ENCODE data around the gene PTPRT. TPM values are rescaled to one million over a fixed set of nuclear protein-coding genes. Genes with fewer than 3 reads are reported as not detected.

The PTPRT gene
- polyA plus RNA-seq, 1 of the 3 experiments (the other 2 are of a cell fraction), result not detected

DNA sequence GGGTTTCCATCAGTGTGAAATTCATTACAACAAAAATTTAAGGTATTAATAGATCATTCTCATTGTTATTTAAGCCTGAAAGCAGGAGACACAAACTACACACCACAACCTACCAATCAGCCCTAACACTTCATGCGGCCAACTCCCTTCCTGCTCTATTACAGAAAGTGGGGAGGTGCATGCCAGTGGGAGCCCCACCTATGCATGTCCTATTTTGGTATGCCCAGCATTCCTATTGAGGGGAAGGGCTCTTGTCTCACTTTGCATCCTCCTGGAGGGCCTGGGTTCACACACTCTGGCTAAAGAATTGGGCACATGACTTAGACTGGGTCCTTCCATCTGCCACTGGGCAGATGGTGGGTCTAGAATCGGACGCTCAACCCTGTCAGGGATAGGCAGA is 450.0 kb downstream of the PTPRT start:
- Histone ChIP-seq H3F3A (replicated peaks; ENCODE audit: insufficient read depth) (no peaks in the 10 kb centered on the region), H3K36me3 (replicated peaks in 1 of 2; ENCODE audit: control insufficient read depth in 1 of 2, insufficient read depth in 2 of 2, low read length in 1 of 2) (no peaks in the 10 kb centered on the region), H3K4me1 (ENCODE audit: control insufficient read depth in 1 of 2, insufficient read depth in 2 of 2, low read depth in 1 of 2, low read length in 1 of 2) (peaks cover 0 to 3% of the 10 kb centered on the region in 2 experiments; a peak in 1 of 4 replicates), H3K27me3 (ENCODE audit: insufficient read depth) (no peaks in the 10 kb centered on the region), H3K9ac (no peak overlapping the region), H3K4me3 (ENCODE audit: low read depth in 2 of 2, low read length in 1 of 2) (no peak overlapping the region), H3K4me2 (no peak overlapping the region), H3K79me2 (ENCODE audit: insufficient read depth) (no peaks in the 10 kb centered on the region), H3K9me2 (no peaks in the 10 kb centered on the region), H3K27ac (ENCODE audit: low read depth in 2 of 2, low read length in 1 of 2) (no peak overlapping the region), H4K20me1 (ENCODE audit: insufficient read depth) (no peaks in the 10 kb centered on the region), H2AFZ (ENCODE audit: low read depth) (no peak overlapping the region), H3K9me3 (no peaks in the 10 kb centered on the region)
- CTCF ChIA-PET, result no interaction called here
- TF ChIP-seq NFIC (IDR thresholded peaks at IDR 0.05; ENCODE audit: borderline replicate concordance), result no peak
- TF ChIP-seq POLR2AphosphoS5 (IDR thresholded peaks at IDR 0.05; ENCODE audit: low read depth, low read length), result no peak
- TF ChIP-seq, protein P1, sequence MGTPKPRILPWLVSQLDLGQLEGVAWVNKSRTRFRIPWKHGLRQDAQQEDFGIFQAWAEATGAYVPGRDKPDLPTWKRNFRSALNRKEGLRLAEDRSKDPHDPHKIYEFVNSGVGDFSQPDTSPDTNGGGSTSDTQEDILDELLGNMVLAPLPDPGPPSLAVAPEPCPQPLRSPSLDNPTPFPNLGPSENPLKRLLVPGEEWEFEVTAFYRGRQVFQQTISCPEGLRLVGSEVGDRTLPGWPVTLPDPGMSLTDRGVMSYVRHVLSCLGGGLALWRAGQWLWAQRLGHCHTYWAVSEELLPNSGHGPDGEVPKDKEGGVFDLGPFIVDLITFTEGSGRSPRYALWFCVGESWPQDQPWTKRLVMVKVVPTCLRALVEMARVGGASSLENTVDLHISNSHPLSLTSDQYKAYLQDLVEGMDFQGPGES (IDR thresholded peaks at IDR 0.05; ENCODE audit: low read depth, low read length), result no peak
- TF ChIP-seq FOSL2 (IDR thresholded peaks at IDR 0.05; ENCODE audit: borderline replicate concordance, low read depth), result no peak
- no peak for TF ChIP-seq SIN3A (IDR thresholded peaks at IDR 0.05; ENCODE audit: borderline replicate concordance, low read depth, low read length)
- no peak for TF ChIP-seq SMC3 (IDR thresholded peaks at IDR 0.05; ENCODE audit: low read depth, low read length)
- no peak for TF ChIP-seq JUND (IDR thresholded peaks at IDR 0.05)
- no peak for TF ChIP-seq TAF1 (IDR thresholded peaks at IDR 0.05; ENCODE audit: borderline replicate concordance, low read depth, low read length)
- no peak for TF ChIP-seq GABPA (IDR thresholded peaks at IDR 0.05; ENCODE audit: low read depth)
- TF ChIP-seq FOXJ3 (CRISPR knock-in tag; IDR thresholded peaks at IDR 0.05), result no peak
- TF ChIP-seq, protein P2, sequence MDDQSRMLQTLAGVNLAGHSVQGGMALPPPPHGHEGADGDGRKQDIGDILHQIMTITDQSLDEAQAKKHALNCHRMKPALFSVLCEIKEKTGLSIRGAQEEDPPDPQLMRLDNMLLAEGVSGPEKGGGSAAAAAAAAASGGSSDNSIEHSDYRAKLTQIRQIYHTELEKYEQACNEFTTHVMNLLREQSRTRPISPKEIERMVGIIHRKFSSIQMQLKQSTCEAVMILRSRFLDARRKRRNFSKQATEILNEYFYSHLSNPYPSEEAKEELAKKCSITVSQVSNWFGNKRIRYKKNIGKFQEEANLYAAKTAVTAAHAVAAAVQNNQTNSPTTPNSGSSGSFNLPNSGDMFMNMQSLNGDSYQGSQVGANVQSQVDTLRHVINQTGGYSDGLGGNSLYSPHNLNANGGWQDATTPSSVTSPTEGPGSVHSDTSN (IDR thresholded peaks at IDR 0.05), result no peak
- TF ChIP-seq NRF1 (IDR thresholded peaks at IDR 0.05; ENCODE audit: low read depth, low read length), result no peak
- no peak for TF ChIP-seq MEF2A (IDR thresholded peaks at IDR 0.05; ENCODE audit: borderline replicate concordance, low read depth)
- no peak for TF ChIP-seq GATA2 (CRISPR knock-in tag; IDR thresholded peaks at IDR 0.05)
- TF ChIP-seq, protein P3, sequence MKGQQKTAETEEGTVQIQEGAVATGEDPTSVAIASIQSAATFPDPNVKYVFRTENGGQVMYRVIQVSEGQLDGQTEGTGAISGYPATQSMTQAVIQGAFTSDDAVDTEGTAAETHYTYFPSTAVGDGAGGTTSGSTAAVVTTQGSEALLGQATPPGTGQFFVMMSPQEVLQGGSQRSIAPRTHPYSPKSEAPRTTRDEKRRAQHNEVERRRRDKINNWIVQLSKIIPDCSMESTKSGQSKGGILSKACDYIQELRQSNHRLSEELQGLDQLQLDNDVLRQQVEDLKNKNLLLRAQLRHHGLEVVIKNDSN (IDR thresholded peaks at IDR 0.05; ENCODE audit: borderline replicate concordance, low read depth), result no peak
- no peak for TF ChIP-seq CHD2 (IDR thresholded peaks at IDR 0.05; ENCODE audit: low read length, partially characterized antibody)
- TF ChIP-seq, protein P4, sequence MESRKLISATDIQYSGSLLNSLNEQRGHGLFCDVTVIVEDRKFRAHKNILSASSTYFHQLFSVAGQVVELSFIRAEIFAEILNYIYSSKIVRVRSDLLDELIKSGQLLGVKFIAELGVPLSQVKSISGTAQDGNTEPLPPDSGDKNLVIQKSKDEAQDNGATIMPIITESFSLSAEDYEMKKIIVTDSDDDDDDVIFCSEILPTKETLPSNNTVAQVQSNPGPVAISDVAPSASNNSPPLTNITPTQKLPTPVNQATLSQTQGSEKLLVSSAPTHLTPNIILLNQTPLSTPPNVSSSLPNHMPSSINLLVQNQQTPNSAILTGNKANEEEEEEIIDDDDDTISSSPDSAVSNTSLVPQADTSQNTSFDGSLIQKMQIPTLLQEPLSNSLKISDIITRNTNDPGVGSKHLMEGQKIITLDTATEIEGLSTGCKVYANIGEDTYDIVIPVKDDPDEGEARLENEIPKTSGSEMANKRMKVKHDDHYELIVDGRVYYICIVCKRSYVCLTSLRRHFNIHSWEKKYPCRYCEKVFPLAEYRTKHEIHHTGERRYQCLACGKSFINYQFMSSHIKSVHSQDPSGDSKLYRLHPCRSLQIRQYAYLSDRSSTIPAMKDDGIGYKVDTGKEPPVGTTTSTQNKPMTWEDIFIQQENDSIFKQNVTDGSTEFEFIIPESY (IDR thresholded peaks at IDR 0.05; ENCODE audit: borderline replicate concordance, low read depth), result no peak
- 42% methylated on average over 3 of the region's 3 CpGs for WGBS (ENCODE audit: low lambda C conversion rate)
- POLR2A ChIA-PET, result no interaction called here
- no peak for DNase-seq

Measured in SK-N-SH (cell line).